ENCODE results near the gene LRRC52.

The LRRC52 gene

GRCh38 chr1:165545974-165546373 lies 2.2 kb downstream of the LRRC52 start:
- H3K9me3 ChIP-seq (ENCODE audit: low read length), result no peaks in the 10 kb centered on the region
- H3K4me3 ChIP-seq (ENCODE audit: low read length), result no peak overlapping the region

GRCh38 chr1:165549973-165550372 lies 6.2 kb downstream of the LRRC52 start:
- Histone ChIP-seq H3K9me3 (ENCODE audit: low read length) (no peaks in the 10 kb centered on the region), H3K4me3 (ENCODE audit: low read length) (no peak overlapping the region), H3K27me3 (ENCODE audit: insufficient read depth, low read length) (peaks cover 4% of the 10 kb centered on the region), H2AFZ (ENCODE audit: low read depth, low read length) (no peak overlapping the region), H3K36me3 (ENCODE audit: insufficient read depth, low read length) (no peaks in the 10 kb centered on the region), H3K4me1 (ENCODE audit: insufficient read depth, low read length) (no peaks in the 10 kb centered on the region)

More at GRCh38 chr1:165545974-165546373, 2.2 kb downstream of the LRRC52 start:
- Histone ChIP-seq H3K27me3 (ENCODE audit: insufficient read depth, low read length) (peaks cover 8% of the 10 kb centered on the region), H3K4me1 (ENCODE audit: insufficient read depth, low read length) (no peaks in the 10 kb centered on the region), H3K36me3 (ENCODE audit: insufficient read depth, low read length) (no peaks in the 10 kb centered on the region), H2AFZ (ENCODE audit: low read depth, low read length) (no peak overlapping the region)

- Histone ChIP-seq H3K27me3 (ENCODE audit: insufficient read depth, low read length) (no peaks in the 10 kb centered on the region), H3K36me3 (ENCODE audit: insufficient read depth, low read length) (no peaks in the 10 kb centered on the region), H3K9me3 (ENCODE audit: low read length) (no peaks in the 10 kb centered on the region), H2AFZ (ENCODE audit: low read depth, low read length) (no peak overlapping the region), H3K4me3 (ENCODE audit: low read length) (no peak overlapping the region), H3K4me1 (ENCODE audit: insufficient read depth, low read length) (no peaks in the 10 kb centered on the region)
Measured at GRCh38 chr1:165551469-165551868, 7.7 kb downstream of the LRRC52 start.

- Histone ChIP-seq H3K4me3 (ENCODE audit: low read length) (no peak overlapping the region), H3K9me3 (ENCODE audit: low read length) (no peaks in the 10 kb centered on the region), H3K4me1 (ENCODE audit: insufficient read depth, low read length) (no peaks in the 10 kb centered on the region), H3K27me3 (ENCODE audit: insufficient read depth, low read length) (peaks cover 20% of the 10 kb centered on the region), H2AFZ (ENCODE audit: low read depth, low read length) (no peak overlapping the region), H3K36me3 (ENCODE audit: insufficient read depth, low read length) (no peaks in the 10 kb centered on the region)
Measured at GRCh38 chr1:165560883-165561656, 17.3 kb downstream of the LRRC52 start.

GRCh38 chr1:165562571-165562970 lies 18.8 kb downstream of the LRRC52 start:
- Histone ChIP-seq H2AFZ (ENCODE audit: low read depth, low read length) (no peak overlapping the region), H3K4me1 (ENCODE audit: insufficient read depth, low read length) (no peaks in the 10 kb centered on the region), H3K4me3 (ENCODE audit: low read length) (no peak overlapping the region), H3K36me3 (ENCODE audit: insufficient read depth, low read length) (no peaks in the 10 kb centered on the region), H3K9me3 (ENCODE audit: low read length) (no peaks in the 10 kb centered on the region), H3K27me3 (ENCODE audit: insufficient read depth, low read length) (peaks cover 20% of the 10 kb centered on the region)

- H3K27me3 ChIP-seq (ENCODE audit: insufficient read depth, low read length), result peaks cover 20% of the 10 kb centered on the region
- no peaks in the 10 kb centered on the region for H3K4me1 ChIP-seq (ENCODE audit: insufficient read depth, low read length)
- H3K9me3 ChIP-seq (ENCODE audit: low read length), result no peaks in the 10 kb centered on the region
- H3K4me3 ChIP-seq (ENCODE audit: low read length), result no peak overlapping the region
- no peaks in the 10 kb centered on the region for H3K36me3 ChIP-seq (ENCODE audit: insufficient read depth, low read length)
- H2AFZ ChIP-seq (ENCODE audit: low read depth, low read length), result no peak overlapping the region
Measured at GRCh38 chr1:165563551-165563950, 19.8 kb downstream of the LRRC52 start.

- Histone ChIP-seq H3K4me3 (ENCODE audit: low read length) (no peak overlapping the region), H3K4me1 (ENCODE audit: insufficient read depth, low read length) (no peaks in the 10 kb centered on the region), H3K36me3 (ENCODE audit: insufficient read depth, low read length) (no peaks in the 10 kb centered on the region), H2AFZ (ENCODE audit: low read depth, low read length) (no peak overlapping the region), H3K9me3 (ENCODE audit: low read length) (no peaks in the 10 kb centered on the region), H3K27me3 (ENCODE audit: insufficient read depth, low read length) (peaks cover 20% of the 10 kb centered on the region)
Measured at GRCh38 chr1:165564561-165564960, 20.8 kb downstream of the LRRC52 start.

GRCh38 chr1:165565751-165566490 lies 22.1 kb downstream of the LRRC52 start:
- no peak overlapping the region for H3K4me3 ChIP-seq (ENCODE audit: low read length)
- H3K9me3 ChIP-seq (ENCODE audit: low read length), result no peaks in the 10 kb centered on the region

GRCh38 chr1:165570078-165570477 lies 26.3 kb downstream of the LRRC52 start:
- no peaks in the 10 kb centered on the region for H3K9me3 ChIP-seq (ENCODE audit: low read length)
- no peaks in the 10 kb centered on the region for H3K4me1 ChIP-seq (ENCODE audit: insufficient read depth, low read length)
- H3K36me3 ChIP-seq (ENCODE audit: insufficient read depth, low read length), result no peaks in the 10 kb centered on the region
- no peaks in the 10 kb centered on the region for H3K27me3 ChIP-seq (ENCODE audit: insufficient read depth, low read length)
- no peak overlapping the region for H2AFZ ChIP-seq (ENCODE audit: low read depth, low read length)
- H3K4me3 ChIP-seq (ENCODE audit: low read length), result no peak overlapping the region

More at GRCh38 chr1:165565751-165566490, 22.1 kb downstream of the LRRC52 start:
- Histone ChIP-seq H3K36me3 (ENCODE audit: insufficient read depth, low read length) (no peaks in the 10 kb centered on the region), H2AFZ (ENCODE audit: low read depth, low read length) (no peak overlapping the region), H3K27me3 (ENCODE audit: insufficient read depth, low read length) (peaks cover 12% of the 10 kb centered on the region), H3K4me1 (ENCODE audit: insufficient read depth, low read length) (no peaks in the 10 kb centered on the region)

GRCh38 chr1:165573787-165574186 lies 30.0 kb downstream of the LRRC52 start:
- no peak overlapping the region for H3K4me3 ChIP-seq (ENCODE audit: low read length)
- no peaks in the 10 kb centered on the region for H3K9me3 ChIP-seq (ENCODE audit: low read length)
- no peak overlapping the region for H2AFZ ChIP-seq (ENCODE audit: low read depth, low read length)
- no peaks in the 10 kb centered on the region for H3K4me1 ChIP-seq (ENCODE audit: insufficient read depth, low read length)
- no peaks in the 10 kb centered on the region for H3K27me3 ChIP-seq (ENCODE audit: insufficient read depth, low read length)
- H3K36me3 ChIP-seq (ENCODE audit: insufficient read depth, low read length), result no peaks in the 10 kb centered on the region

- no peaks in the 10 kb centered on the region for H3K4me1 ChIP-seq (ENCODE audit: insufficient read depth, low read length)
- no peak overlapping the region for H3K4me3 ChIP-seq (ENCODE audit: low read length)
- no peaks in the 10 kb centered on the region for H3K36me3 ChIP-seq (ENCODE audit: insufficient read depth, low read length)
- H3K27me3 ChIP-seq (ENCODE audit: insufficient read depth, low read length), result no peaks in the 10 kb centered on the region
- no peaks in the 10 kb centered on the region for H3K9me3 ChIP-seq (ENCODE audit: low read length)
- no peak overlapping the region for H2AFZ ChIP-seq (ENCODE audit: low read depth, low read length)
Measured at GRCh38 chr1:165574295-165574694, 30.5 kb downstream of the LRRC52 start.

- Histone ChIP-seq H3K4me1 (ENCODE audit: insufficient read depth, low read length) (no peaks in the 10 kb centered on the region), H3K27me3 (ENCODE audit: insufficient read depth, low read length) (no peaks in the 10 kb centered on the region), H3K36me3 (ENCODE audit: insufficient read depth, low read length) (no peaks in the 10 kb centered on the region), H3K9me3 (ENCODE audit: low read length) (no peaks in the 10 kb centered on the region), H2AFZ (ENCODE audit: low read depth, low read length) (no peak overlapping the region), H3K4me3 (ENCODE audit: low read length) (no peak overlapping the region)
Measured at GRCh38 chr1:165575468-165576099, 31.8 kb downstream of the LRRC52 start.

GRCh38 chr1:165576536-165576935 lies 32.7 kb downstream of the LRRC52 start:
- Histone ChIP-seq H2AFZ (ENCODE audit: low read depth, low read length) (no peak overlapping the region), H3K9me3 (ENCODE audit: low read length) (no peaks in the 10 kb centered on the region), H3K36me3 (ENCODE audit: insufficient read depth, low read length) (no peaks in the 10 kb centered on the region), H3K27me3 (ENCODE audit: insufficient read depth, low read length) (no peaks in the 10 kb centered on the region), H3K4me1 (ENCODE audit: insufficient read depth, low read length) (no peaks in the 10 kb centered on the region), H3K4me3 (ENCODE audit: low read length) (no peak overlapping the region)
